ENCODE data around the gene ACTC1.

Gene ACTC1

GRCh38 chr15:34799149-34800101 lies 4.1 kb upstream of the ACTC1 start:
- DNase-seq (ENCODE audit: low spot score): peak; percentile 24

GRCh38 chr15:34796847-34797435 lies 1.6 kb upstream of the ACTC1 start:
- no peak for DNase-seq (ENCODE audit: low spot score)

GRCh38 chr15:34794590-34795206 lies 651 bp downstream of the ACTC1 start:
- no peak for DNase-seq (ENCODE audit: low spot score)

- DNase-seq (ENCODE audit: low spot score): no peak
Observed at GRCh38 chr15:34793901-34794300, 1.4 kb downstream of the ACTC1 start.

GRCh38 chr15:34793071-34793470 lies 2.3 kb downstream of the ACTC1 start:
- DNase-seq (ENCODE audit: low spot score): no peak

- DNase-seq (ENCODE audit: low spot score): no peak
Observed at GRCh38 chr15:34791701-34792100, 3.6 kb downstream of the ACTC1 start.

- DNase-seq (ENCODE audit: low spot score): no peak
Observed at GRCh38 chr15:34790121-34790520, 5.2 kb downstream of the ACTC1 start.

GRCh38 chr15:34789326-34789725 lies 6.0 kb downstream of the ACTC1 start:
- no peak for DNase-seq (ENCODE audit: low spot score)

GRCh38 chr15:34786206-34786605 lies 9.1 kb downstream of the ACTC1 start:
- no peak for DNase-seq (ENCODE audit: low spot score)

GRCh38 chr15:34783991-34784390 lies 11.4 kb downstream of the ACTC1 start:
- DNase-seq (ENCODE audit: low spot score): no peak

GRCh38 chr15:34783431-34783830 lies 11.9 kb downstream of the ACTC1 start:
- no peak for DNase-seq (ENCODE audit: low spot score)

GRCh38 chr15:34782901-34783300 lies 12.4 kb downstream of the ACTC1 start:
- DNase-seq (ENCODE audit: low spot score): no peak

- no peak for DNase-seq (ENCODE audit: low spot score)
Observed at GRCh38 chr15:34780725-34781124, 14.6 kb downstream of the ACTC1 start.

GRCh38 chr15:34776606-34777105 lies 18.7 kb downstream of the ACTC1 start:
- no peak for DNase-seq (ENCODE audit: low spot score)

GRCh38 chr15:34773917-34774316 lies 21.4 kb downstream of the ACTC1 start:
- DNase-seq (ENCODE audit: low spot score): no peak

- DNase-seq (ENCODE audit: low spot score): no peak
Observed at GRCh38 chr15:34773013-34773412, 22.3 kb downstream of the ACTC1 start.

GRCh38 chr15:34772312-34772711 lies 23.0 kb downstream of the ACTC1 start:
- DNase-seq (ENCODE audit: low spot score): no peak

- no peak for DNase-seq (ENCODE audit: low spot score)
Observed at GRCh38 chr15:34769711-34770110, 25.6 kb downstream of the ACTC1 start.

- no peak for DNase-seq (ENCODE audit: low spot score)
Observed at GRCh38 chr15:34768530-34768929, 26.8 kb downstream of the ACTC1 start.

GRCh38 chr15:34765741-34766140 lies 29.6 kb downstream of the ACTC1 start:
- no peak for DNase-seq (ENCODE audit: low spot score)

- no peak for DNase-seq (ENCODE audit: low spot score)
Observed at GRCh38 chr15:34760909-34761308, 34.4 kb downstream of the ACTC1 start.

GRCh38 chr15:34759992-34760391 lies 35.4 kb downstream of the ACTC1 start:
- DNase-seq (ENCODE audit: low spot score): no peak

- DNase-seq (ENCODE audit: low spot score): no peak
Observed at GRCh38 chr15:34759347-34759746, 36.0 kb downstream of the ACTC1 start.
